Activated CD8-positive, alpha-beta memory T cell treated with anti-CD3 and anti-CD28 coated beads for 36 hours (primary cell): ENCODE measurements around the gene PATJ. TPM values are rescaled to one million over a fixed set of nuclear protein-coding genes. Genes with fewer than 3 reads are reported as not detected.
"Not testable (repeated sequence)": the region's sequence is repeated elsewhere in the genome, so short reads cannot be mapped to it uniquely, and the experiment has no call there.

Source experiments
- CTCF ChIA-PET: fragments of 350-600 bp; sonication (Branson Sonifier 250); formaldehyde crosslinking; loops from one replicate; lab custom pipeline; 2021; ENCODE audit warnings: antibody characterized with exemption; lab: Charles Lee
- POLR2A ChIA-PET: fragments of 350-600 bp; sonication (Branson Sonifier 250); formaldehyde crosslinking; loops from one replicate; lab custom pipeline; 2021; ENCODE audit warnings: antibody characterized with exemption; lab: Charles Lee
- total RNA-seq, 2 experiments: library from RNA; stranded (reverse); gene quantifications; one replicate each; pipeline ENCODE4 v1.2.3, GENCODE V29; 2021

The PATJ gene
- total RNA-seq, 2 experiments from 2014 or later = 8.4 to 9.0 TPM

- CTCF ChIA-PET = interaction anchor here (0.6 to 1.8 kb wide), 10 partner anchors 9 to 571 kb away, joined by 3 to 8 read pairs (median 4); no protein-coding TSS in a partner anchor
- POLR2A ChIA-PET = interaction anchor here (0.7 kb wide), 1 partner anchor 107 kb away, joined by 3 read pairs; no protein-coding TSS in a partner anchor
Measured at GRCh38 chr1:62175568-62176179, 433.4 kb downstream of the PATJ start.

- ChIA-PET CTCF (interaction anchor here (0.6 to 1.6 kb wide), 2 partner anchors 8 to 66 kb away, joined by 4 to 7 read pairs; no protein-coding TSS in a partner anchor), POLR2A (no interaction called here)
Measured at GRCh38 chr1:62176597-62177312, 434.5 kb downstream of the PATJ start.

- ChIA-PET CTCF (no interaction called here), POLR2A (no interaction called here)
Measured at GRCh38 chr1:62177621-62178020, 435.3 kb downstream of the PATJ start.

- ChIA-PET POLR2A (no interaction called here), CTCF (no interaction called here)
Measured at GRCh38 chr1:62178372-62178771, 436.1 kb downstream of the PATJ start.

GRCh38 chr1:62180054-62180453 lies 437.8 kb downstream of the PATJ start:
- POLR2A ChIA-PET = not testable (repeated sequence)
- CTCF ChIA-PET = interaction anchor here (1.1 kb wide), 1 partner anchor 18 kb away, joined by 4 read pairs; no protein-coding TSS in a partner anchor

- CTCF ChIA-PET = no interaction called here
- POLR2A ChIA-PET = no interaction called here
Measured at GRCh38 chr1:62180639-62181038, 438.4 kb downstream of the PATJ start.

GRCh38 chr1:62181532-62181931 lies 439.3 kb downstream of the PATJ start:
- CTCF ChIA-PET = no interaction called here
- POLR2A ChIA-PET = no interaction called here

- POLR2A ChIA-PET, CTCF ChIA-PET: not testable (repeated sequence)
Measured at GRCh38 chr1:62182157-62182556, 439.9 kb downstream of the PATJ start.

- CTCF ChIA-PET, POLR2A ChIA-PET: not testable (repeated sequence)
Measured at GRCh38 chr1:62183164-62184020, 441.1 kb downstream of the PATJ start.

- POLR2A ChIA-PET = no interaction called here
- CTCF ChIA-PET = interaction anchor here (1.7 kb wide), 1 partner anchor 8 kb away, joined by 7 read pairs; no protein-coding TSS in a partner anchor
Measured at GRCh38 chr1:62184336-62184735, 442.1 kb downstream of the PATJ start.

GRCh38 chr1:62185233-62185632 lies 443.0 kb downstream of the PATJ start:
- CTCF ChIA-PET = interaction anchor here (1.7 kb wide), 1 partner anchor 9 kb away, joined by 7 read pairs; no protein-coding TSS in a partner anchor
- POLR2A ChIA-PET = not testable (repeated sequence)

- ChIA-PET CTCF (interaction anchor here (1.7 kb wide), 1 partner anchor 10 kb away, joined by 7 read pairs; no protein-coding TSS in a partner anchor), POLR2A (no interaction called here)
Measured at GRCh38 chr1:62185677-62186076, 443.4 kb downstream of the PATJ start.

GRCh38 chr1:62187548-62187947 lies 445.3 kb downstream of the PATJ start:
- CTCF ChIA-PET = no interaction called here
- POLR2A ChIA-PET = no interaction called here

GRCh38 chr1:62188111-62188510 lies 445.8 kb downstream of the PATJ start:
- ChIA-PET POLR2A (no interaction called here), CTCF (no interaction called here)

GRCh38 chr1:62194651-62195544 lies 452.6 kb downstream of the PATJ start, which contains the start of gene L1TD1:
L1TD1 (plus strand) TSS chr1:62194849; CDS start chr1:62206629, 11,780 bp downstream.
- CTCF ChIA-PET = no interaction called here
- POLR2A ChIA-PET = no interaction called here

- CTCF ChIA-PET = no interaction called here
- POLR2A ChIA-PET = no interaction called here
Measured at GRCh38 chr1:62196086-62196690, 453.9 kb downstream of the PATJ start.

GRCh38 chr1:62198069-62198780 lies 455.9 kb downstream of the PATJ start:
- ChIA-PET CTCF (interaction anchor here (1.4 kb wide), 1 partner anchor 19 kb away, joined by 4 read pairs; no protein-coding TSS in a partner anchor), POLR2A (no interaction called here)

GRCh38 chr1:62198781-62199125 lies 456.5 kb downstream of the PATJ start:
- POLR2A ChIA-PET = no interaction called here
- CTCF ChIA-PET = no interaction called here
